Measurements from ENCODE around the gene SPN.
A peak's percentile ranks its signal among the peaks of the same experiment; 100 is the strongest.
"Not testable (repeated sequence)": the region's sequence is repeated elsewhere in the genome, so short reads cannot be mapped to it uniquely, and the experiment has no call there.

Gene SPN

GRCh38 chr16:29676989-29677785 is 14.1 kb downstream of the SPN start:
- DNase-seq (ENCODE audit: low spot score) = no peak

- no peak for DNase-seq (ENCODE audit: low spot score)
Observed at GRCh38 chr16:29678691-29679267, 15.7 kb downstream of the SPN start, which contains the start of gene QPRT. QPRT (plus strand) TSS chr16:29679180; CDS start chr16:29679198, 18 bp downstream.

GRCh38 chr16:29680180-29680598 is 17.1 kb downstream of the SPN start:
- no peak for DNase-seq (ENCODE audit: low spot score)

- DNase-seq (ENCODE audit: low spot score) = no peak
Observed at GRCh38 chr16:29683543-29684090, 20.6 kb downstream of the SPN start.

- DNase-seq (ENCODE audit: low spot score) = no peak
Observed at GRCh38 chr16:29684679-29685078, 21.6 kb downstream of the SPN start.

- no peak for DNase-seq (ENCODE audit: low spot score)
Observed at GRCh38 chr16:29686740-29687332, 23.8 kb downstream of the SPN start.

GRCh38 chr16:29687755-29688154 is 24.7 kb downstream of the SPN start:
- DNase-seq (ENCODE audit: low spot score) = no peak

GRCh38 chr16:29688172-29688571 is 25.1 kb downstream of the SPN start:
- DNase-seq (ENCODE audit: low spot score) = no peak

- DNase-seq (ENCODE audit: low spot score) = not testable (repeated sequence)
Observed at GRCh38 chr16:29689490-29690351, 26.7 kb downstream of the SPN start.

- not testable (repeated sequence) for DNase-seq (ENCODE audit: low spot score)
Observed at GRCh38 chr16:29692606-29693005, 29.6 kb downstream of the SPN start.

GRCh38 chr16:29694384-29695195 is 31.5 kb downstream of the SPN start:
- no peak for DNase-seq (ENCODE audit: low spot score)

GRCh38 chr16:29695675-29696074 is 32.6 kb downstream of the SPN start:
- DNase-seq (ENCODE audit: low spot score) = not testable (repeated sequence)

GRCh38 chr16:29696881-29697331 is 33.9 kb downstream of the SPN start:
- no peak for DNase-seq (ENCODE audit: low spot score)

- DNase-seq (ENCODE audit: low spot score) = no peak
Observed at GRCh38 chr16:29697391-29697790, 34.3 kb downstream of the SPN start.

GRCh38 chr16:29698042-29698441 is 35.0 kb downstream of the SPN start:
- no peak for DNase-seq (ENCODE audit: low spot score)

GRCh38 chr16:29698484-29699323 is 35.7 kb downstream of the SPN start:
- no peak for DNase-seq (ENCODE audit: low spot score)

- DNase-seq (ENCODE audit: low spot score) = no peak
Observed at GRCh38 chr16:29699324-29700219, 36.5 kb downstream of the SPN start.

- peak; percentile 80 for DNase-seq (ENCODE audit: low spot score)
Observed at GRCh38 chr16:29700253-29700987, 37.4 kb downstream of the SPN start.

Measured in CD4-positive, alpha-beta T cell treated with Interleukin-2 at 100 ng/mL for 4 hours (primary cell).